HEK293 (cell line): ENCODE data around the gene PPFIA2.

Experiments
- TRIM28 ChIP-seq: IDR thresholded peaks from 2 replicates; pipeline ENCODE4 v1.6.1; 2011; ENCODE audit warnings: low read length, control low read depth, borderline replicate concordance
- ZNF221 ChIP-seq: fragments of 450-650 bp; formaldehyde crosslinking; IDR thresholded peaks from 2 replicates; pipeline ENCODE4 v1.5.1; 2017; ENCODE audit warnings: missing biosample characterization, missing genetic modification characterization, borderline replicate concordance
- ZNF585B ChIP-seq: fragments of 450-650 bp; formaldehyde crosslinking; IDR thresholded peaks from 2 replicates; pipeline ENCODE4 v1.5.1; 2016; ENCODE audit warnings: missing biosample characterization, missing genetic modification characterization
- TF ChIP-seq, protein P1 (sequence below): fragments of 450-650 bp; formaldehyde crosslinking; IDR thresholded peaks from 2 replicates; pipeline ENCODE4 v1.5.1; 2016; ENCODE audit warnings: missing biosample characterization, missing genetic modification characterization

DNA sequence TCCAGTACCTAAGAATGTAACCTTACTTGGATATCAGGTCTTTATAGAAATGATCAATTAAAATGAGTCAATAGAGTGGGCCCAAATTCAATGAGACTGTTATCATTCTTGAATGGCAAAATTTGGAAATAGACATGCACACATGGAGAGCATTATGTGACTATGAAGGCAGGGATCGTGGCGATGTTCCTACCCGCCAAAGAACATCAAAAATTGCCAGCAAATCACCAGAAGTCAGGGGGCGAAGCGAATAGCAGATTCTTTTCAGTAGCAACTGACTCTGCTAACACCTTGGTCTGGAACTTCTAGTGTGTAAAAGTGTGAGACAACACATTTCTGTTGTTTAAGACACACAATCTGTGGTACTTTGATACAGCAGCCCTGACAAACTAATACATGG lies 488.8 kb downstream of the PPFIA2 start:
- TF ChIP-seq ZNF221 (tag by site-specific recombination) (no peak), TRIM28 (no peak), ZNF585B (tag by site-specific recombination) (no peak)
- TF ChIP-seq, protein P1, sequence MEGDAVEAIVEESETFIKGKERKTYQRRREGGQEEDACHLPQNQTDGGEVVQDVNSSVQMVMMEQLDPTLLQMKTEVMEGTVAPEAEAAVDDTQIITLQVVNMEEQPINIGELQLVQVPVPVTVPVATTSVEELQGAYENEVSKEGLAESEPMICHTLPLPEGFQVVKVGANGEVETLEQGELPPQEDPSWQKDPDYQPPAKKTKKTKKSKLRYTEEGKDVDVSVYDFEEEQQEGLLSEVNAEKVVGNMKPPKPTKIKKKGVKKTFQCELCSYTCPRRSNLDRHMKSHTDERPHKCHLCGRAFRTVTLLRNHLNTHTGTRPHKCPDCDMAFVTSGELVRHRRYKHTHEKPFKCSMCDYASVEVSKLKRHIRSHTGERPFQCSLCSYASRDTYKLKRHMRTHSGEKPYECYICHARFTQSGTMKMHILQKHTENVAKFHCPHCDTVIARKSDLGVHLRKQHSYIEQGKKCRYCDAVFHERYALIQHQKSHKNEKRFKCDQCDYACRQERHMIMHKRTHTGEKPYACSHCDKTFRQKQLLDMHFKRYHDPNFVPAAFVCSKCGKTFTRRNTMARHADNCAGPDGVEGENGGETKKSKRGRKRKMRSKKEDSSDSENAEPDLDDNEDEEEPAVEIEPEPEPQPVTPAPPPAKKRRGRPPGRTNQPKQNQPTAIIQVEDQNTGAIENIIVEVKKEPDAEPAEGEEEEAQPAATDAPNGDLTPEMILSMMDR (tag by site-specific recombination): no peak
